Measurements from ENCODE around the gene CRYBA4.

Gene CRYBA4

GRCh38 chr22:26663374-26663923, 41.7 kb downstream of the CRYBA4 start:
- DNase-seq, result no peak

- DNase-seq, result no peak
Observed at GRCh38 chr22:26665813-26666231, 44.1 kb downstream of the CRYBA4 start.

- DNase-seq, result no peak
Observed at GRCh38 chr22:26667140-26667539, 45.4 kb downstream of the CRYBA4 start.

GRCh38 chr22:26669060-26669481, 47.3 kb downstream of the CRYBA4 start:
- DNase-seq, result no peak

GRCh38 chr22:26670459-26670858, 48.7 kb downstream of the CRYBA4 start:
- no peak for DNase-seq

- DNase-seq, result peak; percentile 83
Observed at GRCh38 chr22:26671317-26672059, 49.7 kb downstream of the CRYBA4 start.

- no peak for DNase-seq
Observed at GRCh38 chr22:26672060-26672471, 50.3 kb downstream of the CRYBA4 start.

GRCh38 chr22:26672590-26673468, 51.1 kb downstream of the CRYBA4 start:
- DNase-seq, result peak; percentile 95

- peak; percentile 53 for DNase-seq
Observed at GRCh38 chr22:26673486-26673885, 51.7 kb downstream of the CRYBA4 start.

GRCh38 chr22:26674211-26675190, 52.7 kb downstream of the CRYBA4 start:
- DNase-seq, result peak; percentile 46

GRCh38 chr22:26675687-26676268, 54.0 kb downstream of the CRYBA4 start:
- no peak for DNase-seq

GRCh38 chr22:26677217-26677616, 55.5 kb downstream of the CRYBA4 start:
- no peak for DNase-seq

- DNase-seq, result peak; percentile 84
Observed at GRCh38 chr22:26679003-26679629, 57.4 kb downstream of the CRYBA4 start.

All from stimulated activated CD8-positive, alpha-beta memory T cell treated with anti-CD3 and anti-CD28 coated beads, Interleukin-4, amount 100 ng/mL, for 48 hours (primary cell).